ENCODE measurements around the gene BRINP2.

- no peak for TF ChIP-seq CTCF (IDR thresholded peaks at IDR 0.05)
- TF ChIP-seq ZFX (IDR thresholded peaks at IDR 0.05; ENCODE audit: borderline replicate concordance): no peak
These were observed 112.6 kb downstream of the BRINP2 start for GRCh38 chr1:177283380-177283779.

Measured in 22Rv1 (cell line).